ENCODE results near the gene HOXB13. TPM values are rescaled to one million over a fixed set of nuclear protein-coding genes. Genes with fewer than 3 reads are reported as not detected.
A peak's percentile ranks its signal among the peaks of the same experiment; 100 is the strongest.

The HOXB13 gene
- total RNA-seq, 1 experiment from 2014 or later, result 10.2 TPM

- Histone ChIP-seq H3K27me3 (no peaks in the 10 kb centered on the region), H3K36me3 (no peaks in the 10 kb centered on the region), H3K4me3 (no peak overlapping the region), H3K9me3 (no peaks in the 10 kb centered on the region; the same call in 1 of the 2 replicates)
- DNase-seq, result no peak
Measured at GRCh38 chr17:48692049-48692448, 36.5 kb downstream of the HOXB13 start.

- Histone ChIP-seq H3K36me3 (no peaks in the 10 kb centered on the region), H3K4me3 (no peak overlapping the region), H3K27me3 (no peaks in the 10 kb centered on the region), H3K9me3 (no peaks in the 10 kb centered on the region; the same call in 1 of the 2 replicates)
- DNase-seq, result no peak
Measured at GRCh38 chr17:48690655-48691054, 37.9 kb downstream of the HOXB13 start.

GRCh38 chr17:48681609-48682008, 46.9 kb downstream of the HOXB13 start:
- no peak for DNase-seq
- no peaks in the 10 kb centered on the region for H3K27me3 ChIP-seq
- no peaks in the 10 kb centered on the region for H3K9me3 ChIP-seq
- no peak overlapping the region for H3K4me3 ChIP-seq
- H3K36me3 ChIP-seq, result no peaks in the 10 kb centered on the region

GRCh38 chr17:48679385-48680096, 49.0 kb downstream of the HOXB13 start:
- no peak overlapping the region for H3K4me3 ChIP-seq
- no peaks in the 10 kb centered on the region for H3K9me3 ChIP-seq
- H3K27me3 ChIP-seq, result no peaks in the 10 kb centered on the region
- no peak for DNase-seq
- H3K36me3 ChIP-seq, result no peaks in the 10 kb centered on the region

- peak overlapping the region; percentile 14; the same call in 1 of the 2 replicates for H3K4me3 ChIP-seq
- no peaks in the 10 kb centered on the region for H3K27me3 ChIP-seq
- H3K9me3 ChIP-seq, result no peaks in the 10 kb centered on the region
- no peaks in the 10 kb centered on the region for H3K36me3 ChIP-seq
- peak; percentile 76 for DNase-seq
Measured at GRCh38 chr17:48678141-48678971, 50.2 kb downstream of the HOXB13 start.

GRCh38 chr17:48676963-48677558, 51.5 kb downstream of the HOXB13 start:
- no peaks in the 10 kb centered on the region for H3K27me3 ChIP-seq
- no peaks in the 10 kb centered on the region for H3K36me3 ChIP-seq
- no peaks in the 10 kb centered on the region for H3K9me3 ChIP-seq
- H3K4me3 ChIP-seq, result no peak overlapping the region
- no peak for DNase-seq

Other genes with a start within 250 kb of the HOXB13 start
- gene HOXB1, start 197.7 kb downstream of the HOXB13 start, total RNA-seq (2014; rRNA removed; shearing (Covaris generic); ENCODE audit: low replicate concordance), result not detected in 2 replicates
- gene HOXB2, start 183.6 kb downstream of the HOXB13 start, total RNA-seq (2014; rRNA removed; shearing (Covaris generic); ENCODE audit: low replicate concordance), result 7.2 and 16.0 TPM in 2 replicates
- 0.86 and 4.2 TPM in 2 replicates for gene HOXB4, start 150.4 kb downstream of the HOXB13 start, total RNA-seq (2014; rRNA removed; shearing (Covaris generic); ENCODE audit: low replicate concordance)
- 2.1 and 4.6 TPM in 2 replicates for gene HOXB3, start 138.5 kb downstream of the HOXB13 start, total RNA-seq (2014; rRNA removed; shearing (Covaris generic); ENCODE audit: low replicate concordance)
- gene HOXB5, start 135.0 kb downstream of the HOXB13 start, total RNA-seq (2014; rRNA removed; shearing (Covaris generic); ENCODE audit: low replicate concordance), result not detected in 2 replicates
- 7.0 and 7.7 TPM in 2 replicates for gene HOXB6, start 123.8 kb downstream of the HOXB13 start, total RNA-seq (2014; rRNA removed; shearing (Covaris generic); ENCODE audit: low replicate concordance)
- 9.8 and 30.6 TPM in 2 replicates for gene HOXB7, start 117.7 kb downstream of the HOXB13 start, total RNA-seq (2014; rRNA removed; shearing (Covaris generic); ENCODE audit: low replicate concordance)
- 3.8 and 4.8 TPM in 2 replicates for gene HOXB8, start 113.5 kb downstream of the HOXB13 start, total RNA-seq (2014; rRNA removed; shearing (Covaris generic); ENCODE audit: low replicate concordance)
- 7.3 and 21.0 TPM in 2 replicates for gene HOXB9, start 102.4 kb downstream of the HOXB13 start, total RNA-seq (2014; rRNA removed; shearing (Covaris generic); ENCODE audit: low replicate concordance)
- gene PRAC1, start 6.2 kb downstream of the HOXB13 start, total RNA-seq (2014; rRNA removed; shearing (Covaris generic); ENCODE audit: low replicate concordance), result not detected in 2 replicates
- gene PRAC2, start 5.6 kb downstream of the HOXB13 start, total RNA-seq (2014; rRNA removed; shearing (Covaris generic); ENCODE audit: low replicate concordance), result 5.0 TPM in 1 of 2 replicates, not detected in the other
- not detected in 2 replicates for gene TTLL6, start 88.5 kb upstream of the HOXB13 start, total RNA-seq (2014; rRNA removed; shearing (Covaris generic); ENCODE audit: low replicate concordance)
- 19.2 and 61.2 TPM in 2 replicates for gene CALCOCO2, start 102.3 kb upstream of the HOXB13 start, total RNA-seq (2014; rRNA removed; shearing (Covaris generic); ENCODE audit: low replicate concordance)
- 179 and 190 TPM in 2 replicates for gene ATP5MC1, start 164.0 kb upstream of the HOXB13 start, total RNA-seq (2014; rRNA removed; shearing (Covaris generic); ENCODE audit: low replicate concordance)
- gene UBE2Z, start 179.7 kb upstream of the HOXB13 start, total RNA-seq (2014; rRNA removed; shearing (Covaris generic); ENCODE audit: low replicate concordance), result 106 and 126 TPM in 2 replicates
- 266 and 293 TPM in 2 replicates for gene SNF8, start 216.1 kb upstream of the HOXB13 start, total RNA-seq (2014; rRNA removed; shearing (Covaris generic); ENCODE audit: low replicate concordance)
- not detected in 2 replicates for gene GIP, start 239.8 kb upstream of the HOXB13 start, total RNA-seq (2014; rRNA removed; shearing (Covaris generic); ENCODE audit: low replicate concordance)

Measured in MG63 (cell line).